ENCODE results near the gene ZNF460. TPM values are rescaled to one million over a fixed set of nuclear protein-coding genes. Genes with fewer than 3 reads are reported as not detected.

Gene ZNF460
- total and polyA plus RNA-seq, 2 of the 13 experiments (the other 11 are each of a cell fraction or from before 2014, with no cell fraction given): 14.5 to 44.8 TPM

DNA sequence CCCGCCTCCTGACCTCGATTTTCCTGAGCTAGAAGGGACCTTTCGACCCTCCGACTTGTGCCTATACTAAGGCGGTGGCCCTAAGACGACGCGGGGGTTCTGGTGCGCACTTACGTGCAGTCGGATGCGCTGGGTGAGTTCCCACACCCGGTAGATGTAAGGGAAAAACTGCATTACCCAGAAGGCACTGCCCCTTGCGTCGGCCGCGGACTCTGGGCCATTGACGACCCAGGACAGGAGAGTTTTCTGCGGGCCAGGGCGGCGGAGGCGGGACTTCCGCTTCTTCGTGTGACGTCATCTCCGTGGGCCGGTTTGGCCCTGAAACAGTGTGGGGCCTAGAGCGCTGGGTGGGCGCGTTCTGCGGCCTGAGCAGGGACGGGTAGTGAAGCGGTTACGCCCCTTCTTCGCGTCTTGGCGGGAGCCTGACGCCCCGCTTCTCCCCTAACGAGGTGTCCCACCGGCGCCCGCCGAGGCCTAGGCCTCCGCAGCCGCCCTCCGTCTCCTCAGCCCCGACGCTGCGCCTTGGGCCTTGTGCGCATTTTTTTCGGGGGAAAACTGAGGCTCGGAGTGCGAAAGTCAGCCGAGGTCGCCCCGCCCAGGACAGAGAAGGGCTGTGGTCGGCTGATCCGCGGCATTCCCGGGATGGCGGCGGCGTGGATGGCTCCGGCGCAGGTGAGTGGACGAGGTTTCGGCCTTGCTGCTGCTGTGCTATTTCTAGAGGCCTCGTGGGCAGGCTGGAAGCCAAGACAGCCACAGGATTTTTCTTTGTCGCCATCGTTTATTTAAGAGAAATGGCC, at the start of gene ZNF460 (continued):
- peak; percentile 14 for TF ChIP-seq TBL1XR1 (IDR thresholded peaks at IDR 0.05; ENCODE audit: borderline replicate concordance, low read length, partially characterized antibody)
- no peak for TF ChIP-seq NONO (IDR thresholded peaks at IDR 0.05)
- no peak; the same call in none of the 2 replicates for TF ChIP-seq NONO (CRISPR knock-in tag; conservative IDR thresholded peaks at IDR 0.05)
- no peak for TF ChIP-seq SATB2 (CRISPR knock-in tag; IDR thresholded peaks at IDR 0.05)
- TF ChIP-seq, protein P1, sequence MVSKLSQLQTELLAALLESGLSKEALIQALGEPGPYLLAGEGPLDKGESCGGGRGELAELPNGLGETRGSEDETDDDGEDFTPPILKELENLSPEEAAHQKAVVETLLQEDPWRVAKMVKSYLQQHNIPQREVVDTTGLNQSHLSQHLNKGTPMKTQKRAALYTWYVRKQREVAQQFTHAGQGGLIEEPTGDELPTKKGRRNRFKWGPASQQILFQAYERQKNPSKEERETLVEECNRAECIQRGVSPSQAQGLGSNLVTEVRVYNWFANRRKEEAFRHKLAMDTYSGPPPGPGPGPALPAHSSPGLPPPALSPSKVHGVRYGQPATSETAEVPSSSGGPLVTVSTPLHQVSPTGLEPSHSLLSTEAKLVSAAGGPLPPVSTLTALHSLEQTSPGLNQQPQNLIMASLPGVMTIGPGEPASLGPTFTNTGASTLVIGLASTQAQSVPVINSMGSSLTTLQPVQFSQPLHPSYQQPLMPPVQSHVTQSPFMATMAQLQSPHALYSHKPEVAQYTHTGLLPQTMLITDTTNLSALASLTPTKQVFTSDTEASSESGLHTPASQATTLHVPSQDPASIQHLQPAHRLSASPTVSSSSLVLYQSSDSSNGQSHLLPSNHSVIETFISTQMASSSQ (IDR thresholded peaks at IDR 0.05; ENCODE audit: low read depth): no peak
- TF ChIP-seq, protein P1 (CRISPR knock-in tag; IDR thresholded peaks at IDR 0.05; ENCODE audit: borderline replicate concordance): no peak; the same call in 1 of the 2 replicates
- peak; percentile 83; the same call in 1 of the 2 replicates for TF ChIP-seq ZNF343 (CRISPR knock-in tag; IDR thresholded peaks at IDR 0.05)
- TF ChIP-seq, protein P2, sequence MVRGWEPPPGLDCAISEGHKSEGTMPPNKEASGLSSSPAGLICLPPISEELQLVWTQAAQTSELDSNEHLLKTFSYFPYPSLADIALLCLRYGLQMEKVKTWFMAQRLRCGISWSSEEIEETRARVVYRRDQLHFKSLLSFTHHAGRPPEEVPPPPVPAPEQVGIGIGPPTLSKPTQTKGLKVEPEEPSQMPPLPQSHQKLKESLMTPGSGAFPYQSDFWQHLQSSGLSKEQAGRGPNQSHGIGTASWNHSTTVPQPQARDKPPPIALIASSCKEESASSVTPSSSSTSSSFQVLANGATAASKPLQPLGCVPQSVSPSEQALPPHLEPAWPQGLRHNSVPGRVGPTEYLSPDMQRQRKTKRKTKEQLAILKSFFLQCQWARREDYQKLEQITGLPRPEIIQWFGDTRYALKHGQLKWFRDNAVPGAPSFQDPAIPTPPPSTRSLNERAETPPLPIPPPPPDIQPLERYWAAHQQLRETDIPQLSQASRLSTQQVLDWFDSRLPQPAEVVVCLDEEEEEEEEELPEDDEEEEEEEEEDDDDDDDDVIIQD (CRISPR knock-in tag; IDR thresholded peaks at IDR 0.05; ENCODE audit: low read depth): 0 out of 2 replicates have a peak, but pooled peaks have one; percentile 43
- peak; percentile 97; the same call in 1 of the 2 replicates for TF ChIP-seq ZZZ3 (CRISPR knock-in tag; IDR thresholded peaks at IDR 0.05; ENCODE audit: borderline replicate concordance)
- TF ChIP-seq, protein P3, sequence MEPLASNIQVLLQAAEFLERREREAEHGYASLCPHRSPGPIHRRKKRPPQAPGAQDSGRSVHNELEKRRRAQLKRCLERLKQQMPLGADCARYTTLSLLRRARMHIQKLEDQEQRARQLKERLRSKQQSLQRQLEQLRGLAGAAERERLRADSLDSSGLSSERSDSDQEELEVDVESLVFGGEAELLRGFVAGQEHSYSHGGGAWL (CRISPR knock-in tag; IDR thresholded peaks at IDR 0.05): 0 out of 2 replicates have a peak, but pooled peaks have one; percentile 58
- TF ChIP-seq SPEN (CRISPR knock-in tag; IDR thresholded peaks at IDR 0.05; ENCODE audit: low read depth): peak; percentile 98
- no peak for TF ChIP-seq ONECUT2 (CRISPR knock-in tag; IDR thresholded peaks at IDR 0.05)
- TF ChIP-seq PHF5A (CRISPR knock-in tag; IDR thresholded peaks at IDR 0.05; ENCODE audit: low read depth, unreplicated experiment): peak; percentile 34
- TF ChIP-seq, protein P4, sequence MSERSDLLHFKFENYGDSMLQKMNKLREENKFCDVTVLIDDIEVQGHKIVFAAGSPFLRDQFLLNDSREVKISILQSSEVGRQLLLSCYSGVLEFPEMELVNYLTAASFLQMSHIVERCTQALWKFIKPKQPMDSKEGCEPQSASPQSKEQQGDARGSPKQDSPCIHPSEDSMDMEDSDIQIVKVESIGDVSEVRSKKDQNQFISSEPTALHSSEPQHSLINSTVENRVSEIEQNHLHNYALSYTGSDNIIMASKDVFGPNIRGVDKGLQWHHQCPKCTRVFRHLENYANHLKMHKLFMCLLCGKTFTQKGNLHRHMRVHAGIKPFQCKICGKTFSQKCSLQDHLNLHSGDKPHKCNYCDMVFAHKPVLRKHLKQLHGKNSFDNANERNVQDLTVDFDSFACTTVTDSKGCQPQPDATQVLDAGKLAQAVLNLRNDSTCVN (CRISPR knock-in tag; IDR thresholded peaks at IDR 0.05; ENCODE audit: borderline replicate concordance): peak; percentile 61; the same call in 1 of the 2 replicates
- TF ChIP-seq, protein P5, sequence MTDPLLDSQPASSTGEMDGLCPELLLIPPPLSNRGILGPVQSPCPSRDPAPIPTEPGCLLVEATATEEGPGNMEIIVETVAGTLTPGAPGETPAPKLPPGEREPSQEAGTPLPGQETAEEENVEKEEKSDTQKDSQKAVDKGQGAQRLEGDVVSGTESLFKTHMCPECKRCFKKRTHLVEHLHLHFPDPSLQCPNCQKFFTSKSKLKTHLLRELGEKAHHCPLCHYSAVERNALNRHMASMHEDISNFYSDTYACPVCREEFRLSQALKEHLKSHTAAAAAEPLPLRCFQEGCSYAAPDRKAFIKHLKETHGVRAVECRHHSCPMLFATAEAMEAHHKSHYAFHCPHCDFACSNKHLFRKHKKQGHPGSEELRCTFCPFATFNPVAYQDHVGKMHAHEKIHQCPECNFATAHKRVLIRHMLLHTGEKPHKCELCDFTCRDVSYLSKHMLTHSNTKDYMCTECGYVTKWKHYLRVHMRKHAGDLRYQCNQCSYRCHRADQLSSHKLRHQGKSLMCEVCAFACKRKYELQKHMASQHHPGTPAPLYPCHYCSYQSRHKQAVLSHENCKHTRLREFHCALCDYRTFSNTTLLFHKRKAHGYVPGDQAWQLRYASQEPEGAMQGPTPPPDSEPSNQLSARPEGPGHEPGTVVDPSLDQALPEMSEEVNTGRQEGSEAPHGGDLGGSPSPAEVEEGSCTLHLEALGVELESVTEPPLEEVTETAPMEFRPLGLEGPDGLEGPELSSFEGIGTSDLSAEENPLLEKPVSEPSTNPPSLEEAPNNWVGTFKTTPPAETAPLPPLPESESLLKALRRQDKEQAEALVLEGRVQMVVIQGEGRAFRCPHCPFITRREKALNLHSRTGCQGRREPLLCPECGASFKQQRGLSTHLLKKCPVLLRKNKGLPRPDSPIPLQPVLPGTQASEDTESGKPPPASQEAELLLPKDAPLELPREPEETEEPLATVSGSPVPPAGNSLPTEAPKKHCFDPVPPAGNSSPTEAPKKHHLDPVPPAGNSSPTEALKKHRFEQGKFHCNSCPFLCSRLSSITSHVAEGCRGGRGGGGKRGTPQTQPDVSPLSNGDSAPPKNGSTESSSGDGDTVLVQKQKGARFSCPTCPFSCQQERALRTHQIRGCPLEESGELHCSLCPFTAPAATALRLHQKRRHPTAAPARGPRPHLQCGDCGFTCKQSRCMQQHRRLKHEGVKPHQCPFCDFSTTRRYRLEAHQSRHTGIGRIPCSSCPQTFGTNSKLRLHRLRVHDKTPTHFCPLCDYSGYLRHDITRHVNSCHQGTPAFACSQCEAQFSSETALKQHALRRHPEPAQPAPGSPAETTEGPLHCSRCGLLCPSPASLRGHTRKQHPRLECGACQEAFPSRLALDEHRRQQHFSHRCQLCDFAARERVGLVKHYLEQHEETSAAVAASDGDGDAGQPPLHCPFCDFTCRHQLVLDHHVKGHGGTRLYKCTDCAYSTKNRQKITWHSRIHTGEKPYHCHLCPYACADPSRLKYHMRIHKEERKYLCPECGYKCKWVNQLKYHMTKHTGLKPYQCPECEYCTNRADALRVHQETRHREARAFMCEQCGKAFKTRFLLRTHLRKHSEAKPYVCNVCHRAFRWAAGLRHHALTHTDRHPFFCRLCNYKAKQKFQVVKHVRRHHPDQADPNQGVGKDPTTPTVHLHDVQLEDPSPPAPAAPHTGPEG (CRISPR knock-in tag; IDR thresholded peaks at IDR 0.05): no peak
